NK-92 (cell line): ENCODE results near the gene DRC3.
"Not testable (repeated sequence)": the region's sequence is repeated elsewhere in the genome, so short reads cannot be mapped to it uniquely, and the experiment has no call there.

ENCODE experiments used
- DNase-seq: peaks from one replicate; lab custom pipeline; 2025; ENCODE audit not compliant: unreplicated experiment; lab: John Stamatoyannopoulos, UW

DRC3 gene

GRCh38 chr17:17941015-17941414 is 31.6 kb upstream of the DRC3 start:
- no peak for DNase-seq

- no peak for DNase-seq
Observed at GRCh38 chr17:17942846-17943245, 29.8 kb upstream of the DRC3 start.

- DNase-seq = no peak
Observed at GRCh38 chr17:17943281-17943984, 29.2 kb upstream of the DRC3 start.

- no peak for DNase-seq
Observed at GRCh38 chr17:17944242-17944641, 28.4 kb upstream of the DRC3 start.

GRCh38 chr17:17944743-17945142 is 27.9 kb upstream of the DRC3 start:
- no peak for DNase-seq

GRCh38 chr17:17946093-17946492 is 26.6 kb upstream of the DRC3 start:
- DNase-seq = no peak

- DNase-seq = no peak
Observed at GRCh38 chr17:17947309-17947708, 25.4 kb upstream of the DRC3 start.

- DNase-seq = no peak
Observed at GRCh38 chr17:17947966-17948365, 24.7 kb upstream of the DRC3 start.

- DNase-seq = no peak
Observed at GRCh38 chr17:17950347-17950746, 22.3 kb upstream of the DRC3 start.

- DNase-seq = no peak
Observed at GRCh38 chr17:17950806-17951205, 21.9 kb upstream of the DRC3 start.

GRCh38 chr17:17951524-17951923 is 21.1 kb upstream of the DRC3 start:
- DNase-seq = no peak

GRCh38 chr17:17952691-17953090 is 20.0 kb upstream of the DRC3 start:
- no peak for DNase-seq

GRCh38 chr17:17954079-17954478 is 18.6 kb upstream of the DRC3 start:
- no peak for DNase-seq

GRCh38 chr17:17955790-17956341 is 16.8 kb upstream of the DRC3 start:
- not testable (repeated sequence) for DNase-seq

GRCh38 chr17:17957584-17957916 is 15.1 kb upstream of the DRC3 start:
- no peak for DNase-seq

GRCh38 chr17:17958982-17959381 is 13.7 kb upstream of the DRC3 start:
- DNase-seq = no peak

GRCh38 chr17:17959520-17960361 is 12.9 kb upstream of the DRC3 start:
- DNase-seq = no peak

- DNase-seq = no peak
Observed at GRCh38 chr17:17960500-17961030, 12.1 kb upstream of the DRC3 start.

GRCh38 chr17:17963066-17963465 is 9.6 kb upstream of the DRC3 start:
- no peak for DNase-seq

GRCh38 chr17:17963694-17964436 is 8.8 kb upstream of the DRC3 start:
- DNase-seq = no peak

- no peak for DNase-seq
Observed at GRCh38 chr17:17964710-17965109, 8.0 kb upstream of the DRC3 start.
